Neural cell (in vitro differentiated cells): ENCODE data around the gene CCDC107.

ENCODE experiments used
- EZH2 ChIP-seq: fragments of 200-600, 300-800 bp; shearing (Covaris generic), sonication (generic); IDR thresholded peaks from 2 replicates; pipeline ENCODE4 v1.6.1; 2014; ENCODE audit warnings: antibody characterized with exemption, low read length, borderline replicate concordance, mild to moderate bottlenecking; ENCODE audit not compliant: insufficient read depth, poor library complexity, severe bottlenecking
- POLR2AphosphoS5 ChIP-seq: IDR thresholded peaks from 2 replicates; pipeline ENCODE4 v1.6.1; 2012
- RAD21 ChIP-seq: fragments of 450-650 bp; conservative IDR thresholded peaks from 2 replicates; pipeline ENCODE4 v1.6.1; 2014; ENCODE audit warnings: antibody characterized with exemption, mild to moderate bottlenecking, moderate library complexity
- SMC3 ChIP-seq: fragments of 450-650 bp; conservative IDR thresholded peaks from 2 replicates; pipeline ENCODE4 v1.6.1; 2014; ENCODE audit warnings: antibody characterized with exemption, mild to moderate bottlenecking, moderate library complexity; ENCODE audit not compliant: poor library complexity
- TF ChIP-seq, protein P1 (sequence below): fragments of 450-650 bp; IDR thresholded peaks from 2 replicates; pipeline ENCODE4 v1.5.1; 2014; ENCODE audit warnings: antibody characterized with exemption, mild to moderate bottlenecking, moderate library complexity; ENCODE audit not compliant: poor library complexity, severe bottlenecking
- TF ChIP-seq, protein P2 (sequence below): IDR thresholded peaks from 2 replicates; pipeline ENCODE4 v1.6.1; 2012; ENCODE audit warnings: borderline replicate concordance

DNA sequence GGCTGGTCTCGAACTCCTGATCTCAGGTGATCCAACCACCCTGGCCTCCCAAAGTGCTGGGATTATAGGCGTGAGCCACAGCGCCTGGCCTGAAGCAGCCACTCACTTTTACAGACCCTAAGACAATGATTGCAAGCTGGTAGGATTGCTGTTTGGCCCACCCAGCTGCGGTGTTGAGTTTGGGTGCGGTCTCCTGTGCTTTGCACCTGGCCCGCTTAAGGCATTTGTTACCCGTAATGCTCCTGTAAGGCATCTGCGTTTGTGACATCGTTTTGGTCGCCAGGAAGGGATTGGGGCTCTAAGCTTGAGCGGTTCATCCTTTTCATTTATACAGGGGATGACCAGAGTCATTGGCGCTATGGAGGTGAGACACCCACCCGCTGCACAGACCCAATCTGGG is 17.1 kb downstream of the CCDC107 start:
- TF ChIP-seq, protein P1, sequence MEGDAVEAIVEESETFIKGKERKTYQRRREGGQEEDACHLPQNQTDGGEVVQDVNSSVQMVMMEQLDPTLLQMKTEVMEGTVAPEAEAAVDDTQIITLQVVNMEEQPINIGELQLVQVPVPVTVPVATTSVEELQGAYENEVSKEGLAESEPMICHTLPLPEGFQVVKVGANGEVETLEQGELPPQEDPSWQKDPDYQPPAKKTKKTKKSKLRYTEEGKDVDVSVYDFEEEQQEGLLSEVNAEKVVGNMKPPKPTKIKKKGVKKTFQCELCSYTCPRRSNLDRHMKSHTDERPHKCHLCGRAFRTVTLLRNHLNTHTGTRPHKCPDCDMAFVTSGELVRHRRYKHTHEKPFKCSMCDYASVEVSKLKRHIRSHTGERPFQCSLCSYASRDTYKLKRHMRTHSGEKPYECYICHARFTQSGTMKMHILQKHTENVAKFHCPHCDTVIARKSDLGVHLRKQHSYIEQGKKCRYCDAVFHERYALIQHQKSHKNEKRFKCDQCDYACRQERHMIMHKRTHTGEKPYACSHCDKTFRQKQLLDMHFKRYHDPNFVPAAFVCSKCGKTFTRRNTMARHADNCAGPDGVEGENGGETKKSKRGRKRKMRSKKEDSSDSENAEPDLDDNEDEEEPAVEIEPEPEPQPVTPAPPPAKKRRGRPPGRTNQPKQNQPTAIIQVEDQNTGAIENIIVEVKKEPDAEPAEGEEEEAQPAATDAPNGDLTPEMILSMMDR = no peak
- TF ChIP-seq, protein P2, sequence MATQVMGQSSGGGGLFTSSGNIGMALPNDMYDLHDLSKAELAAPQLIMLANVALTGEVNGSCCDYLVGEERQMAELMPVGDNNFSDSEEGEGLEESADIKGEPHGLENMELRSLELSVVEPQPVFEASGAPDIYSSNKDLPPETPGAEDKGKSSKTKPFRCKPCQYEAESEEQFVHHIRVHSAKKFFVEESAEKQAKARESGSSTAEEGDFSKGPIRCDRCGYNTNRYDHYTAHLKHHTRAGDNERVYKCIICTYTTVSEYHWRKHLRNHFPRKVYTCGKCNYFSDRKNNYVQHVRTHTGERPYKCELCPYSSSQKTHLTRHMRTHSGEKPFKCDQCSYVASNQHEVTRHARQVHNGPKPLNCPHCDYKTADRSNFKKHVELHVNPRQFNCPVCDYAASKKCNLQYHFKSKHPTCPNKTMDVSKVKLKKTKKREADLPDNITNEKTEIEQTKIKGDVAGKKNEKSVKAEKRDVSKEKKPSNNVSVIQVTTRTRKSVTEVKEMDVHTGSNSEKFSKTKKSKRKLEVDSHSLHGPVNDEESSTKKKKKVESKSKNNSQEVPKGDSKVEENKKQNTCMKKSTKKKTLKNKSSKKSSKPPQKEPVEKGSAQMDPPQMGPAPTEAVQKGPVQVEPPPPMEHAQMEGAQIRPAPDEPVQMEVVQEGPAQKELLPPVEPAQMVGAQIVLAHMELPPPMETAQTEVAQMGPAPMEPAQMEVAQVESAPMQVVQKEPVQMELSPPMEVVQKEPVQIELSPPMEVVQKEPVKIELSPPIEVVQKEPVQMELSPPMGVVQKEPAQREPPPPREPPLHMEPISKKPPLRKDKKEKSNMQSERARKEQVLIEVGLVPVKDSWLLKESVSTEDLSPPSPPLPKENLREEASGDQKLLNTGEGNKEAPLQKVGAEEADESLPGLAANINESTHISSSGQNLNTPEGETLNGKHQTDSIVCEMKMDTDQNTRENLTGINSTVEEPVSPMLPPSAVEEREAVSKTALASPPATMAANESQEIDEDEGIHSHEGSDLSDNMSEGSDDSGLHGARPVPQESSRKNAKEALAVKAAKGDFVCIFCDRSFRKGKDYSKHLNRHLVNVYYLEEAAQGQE = no peak
- TF ChIP-seq EZH2 (no peak), RAD21 (no peak), POLR2AphosphoS5 (no peak), SMC3 (no peak)
